GM18909 (cell line): ENCODE results near the gene RNF151.
"Not testable (repeated sequence)": the region's sequence is repeated elsewhere in the genome, so short reads cannot be mapped to it uniquely, and the experiment has no call there.

Experiments used
- ATAC-seq: cut with Tn5 transposase; IDR thresholded peaks from one replicate; pipeline ENCODE4 v1.9.1; 2021; ENCODE audit warnings: mild to moderate bottlenecking; ENCODE audit not compliant: unreplicated experiment, poor library complexity

Gene RNF151

DNA sequence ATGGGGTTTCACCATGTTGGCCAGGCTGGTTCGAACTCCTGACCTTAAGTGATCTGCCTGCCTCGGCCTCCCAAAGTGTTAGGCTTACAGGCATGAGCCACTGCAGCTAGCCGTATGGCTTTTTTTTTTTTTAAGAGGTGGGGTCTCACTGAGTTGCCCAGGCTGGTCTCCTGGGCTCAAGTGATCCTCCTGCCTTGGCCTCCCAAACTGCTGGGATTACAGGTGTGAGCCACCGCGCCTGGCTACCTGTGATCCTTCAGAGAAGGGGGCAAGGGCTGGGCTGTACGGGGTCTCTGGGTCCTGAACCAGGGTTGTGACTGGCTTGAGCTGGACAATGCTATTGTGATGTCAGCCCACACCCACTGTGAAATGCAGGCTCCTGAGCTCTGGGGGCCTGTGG is at the start of gene RNF151:
TSS of gene RNF151 (plus strand) at position 397 of the 400 bp plus-strand sequence. CDS start 26 bp downstream, outside the sequence.
- ATAC-seq = no peak

DNA sequence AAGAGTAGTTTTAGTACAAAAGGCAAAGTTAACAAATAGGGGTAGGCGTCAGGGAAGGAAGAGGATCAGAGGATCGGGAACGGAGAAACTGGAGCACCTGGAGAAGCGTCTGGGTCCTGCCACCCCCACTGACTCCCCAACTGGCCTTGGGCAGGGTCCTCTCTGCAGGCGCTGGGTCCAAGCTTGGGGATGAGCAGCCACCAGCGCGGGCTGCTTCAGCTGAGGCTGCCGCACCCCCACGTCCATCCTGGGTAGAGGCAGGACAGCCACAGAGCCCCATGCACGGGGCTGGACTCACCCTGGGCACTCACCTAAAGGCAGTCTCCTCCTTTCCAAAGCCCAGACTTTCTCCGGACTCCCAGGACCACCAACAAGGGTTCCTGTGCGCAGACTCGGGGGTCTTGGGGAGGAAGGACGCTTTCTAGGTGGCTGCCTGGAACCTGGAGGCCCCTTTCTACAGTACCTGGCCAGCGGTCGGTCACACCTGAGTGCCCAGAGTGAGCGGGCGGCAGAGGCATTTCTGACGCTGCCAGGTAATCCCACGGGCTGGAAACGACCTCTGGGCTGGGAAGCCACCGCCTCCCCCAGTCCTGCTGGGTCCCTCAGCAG is 49.5 kb upstream of the RNF151 start:
- ATAC-seq = no peak

- no peak for ATAC-seq
Measured at GRCh38 chr16:1917665-1918350, 48.8 kb upstream of the RNF151 start.

- ATAC-seq = no peak
Measured at GRCh38 chr16:1918351-1919326, 48.0 kb upstream of the RNF151 start, which contains the start of gene HS3ST6. Gene HS3ST6 (minus strand): TSS chr16:1918415. CDS start chr16:1918323, 92 bp downstream.

DNA sequence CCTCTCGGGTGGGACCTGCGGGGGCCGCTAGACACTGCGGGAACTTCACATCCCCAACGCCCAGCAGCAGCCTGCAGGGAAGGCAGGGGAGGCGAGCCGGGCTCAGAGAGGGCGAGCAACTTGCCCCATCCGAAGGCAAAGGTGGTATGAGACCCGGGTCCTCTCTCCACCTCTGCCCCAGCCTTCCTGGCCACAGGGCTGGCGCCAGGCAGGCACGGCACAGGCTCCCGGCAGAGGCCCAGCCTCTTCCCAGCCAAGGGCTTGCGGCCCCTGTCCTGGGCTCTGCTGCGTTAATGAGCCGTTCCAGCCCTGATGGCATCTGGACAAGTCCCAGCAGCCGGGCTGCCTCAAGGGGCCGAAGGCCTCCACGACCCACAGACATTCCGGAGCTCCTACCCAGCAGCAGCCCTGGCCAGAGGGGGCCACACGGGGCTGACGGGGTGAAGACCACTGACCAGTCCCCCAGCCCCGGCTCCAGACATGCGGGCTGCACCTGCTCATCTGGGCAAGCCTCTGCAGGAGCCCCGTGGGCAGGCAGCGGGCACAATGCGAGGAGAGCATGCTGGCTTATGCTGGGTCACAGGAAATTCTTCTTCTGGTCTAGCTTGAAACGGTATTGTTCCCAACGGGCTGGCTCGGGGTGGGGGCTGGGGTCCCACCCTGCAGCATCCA is 47.2 kb upstream of the RNF151 start:
- ATAC-seq = no peak

GRCh38 chr16:1920122-1920521 is 46.5 kb upstream of the RNF151 start:
- not testable (repeated sequence) for ATAC-seq

- no peak for ATAC-seq
Measured at GRCh38 chr16:1920727-1921171, 45.9 kb upstream of the RNF151 start.

DNA sequence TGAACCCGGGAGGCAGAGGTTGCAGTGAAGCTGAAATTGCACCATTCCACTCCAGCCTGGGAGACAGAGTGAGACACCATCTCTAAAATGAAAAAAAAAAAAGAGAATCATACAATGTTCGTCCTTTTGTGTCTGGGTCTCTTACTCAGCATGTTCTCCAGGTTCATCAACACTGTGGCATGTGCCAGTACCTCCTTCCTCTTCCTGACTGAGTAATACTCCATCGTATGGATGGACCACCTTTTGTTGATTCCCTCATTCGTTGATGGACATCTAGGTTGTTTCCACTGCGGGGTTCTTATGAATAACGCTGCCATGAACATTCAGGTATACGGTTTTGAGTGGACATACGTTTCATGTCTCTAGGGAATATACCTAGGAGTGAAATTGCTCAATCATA is 44.3 kb upstream of the RNF151 start:
- no peak for ATAC-seq

DNA sequence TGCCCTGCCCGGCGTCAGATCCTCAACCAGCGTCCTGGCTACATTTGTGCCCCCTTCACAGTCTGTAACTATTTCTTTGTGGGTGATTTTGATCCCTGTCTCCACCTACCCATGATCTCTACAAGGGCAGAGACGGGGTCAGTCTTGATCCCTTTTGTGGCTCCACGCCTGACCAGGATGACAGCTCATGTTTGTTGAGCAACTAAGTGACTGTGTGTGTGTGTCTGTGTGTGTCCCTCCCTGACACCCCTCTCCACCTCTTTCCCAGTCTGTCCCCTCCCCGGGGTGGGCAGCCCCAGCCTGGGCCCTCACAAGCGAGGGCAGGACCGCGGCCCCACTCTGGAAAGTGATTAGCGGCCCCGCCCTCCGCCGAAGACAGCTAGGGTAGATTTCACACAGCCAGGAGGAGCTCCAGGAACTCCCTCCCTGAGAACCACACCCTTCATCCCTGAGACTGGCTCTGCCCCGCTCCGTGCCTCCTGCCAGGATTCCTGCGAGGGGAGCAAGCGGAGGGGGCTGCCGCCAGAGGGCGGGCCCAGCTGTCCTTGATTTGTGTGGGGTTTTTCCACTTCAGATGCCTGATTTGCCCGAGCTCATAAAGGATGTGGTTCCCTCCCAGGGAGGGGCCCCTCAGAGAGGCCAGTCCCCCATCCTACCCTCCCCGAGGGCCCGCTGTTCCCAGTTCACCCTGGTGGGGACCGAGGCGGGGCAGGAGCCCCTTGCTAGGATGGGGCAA is 43.2 kb upstream of the RNF151 start:
- ATAC-seq = no peak

DNA sequence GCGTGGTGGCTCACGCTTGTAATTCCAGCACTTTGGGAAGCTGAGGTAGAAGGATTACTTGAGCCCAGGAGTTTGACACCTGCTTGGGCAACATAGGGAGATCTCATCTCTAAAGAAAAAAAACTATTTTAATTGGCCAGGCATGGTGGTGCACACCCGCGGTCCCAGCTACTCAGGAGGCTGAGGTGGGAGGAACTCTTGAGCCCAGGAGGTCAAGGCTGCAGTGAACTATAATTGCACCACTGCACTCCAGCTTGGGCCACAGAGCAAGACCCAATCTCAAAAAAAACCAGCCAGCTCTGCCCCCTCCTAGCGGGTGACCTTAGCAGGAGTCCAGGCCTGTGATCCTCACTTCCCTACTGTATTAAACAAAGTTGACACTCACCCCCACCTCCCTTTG is 42.6 kb upstream of the RNF151 start:
- no peak for ATAC-seq

DNA sequence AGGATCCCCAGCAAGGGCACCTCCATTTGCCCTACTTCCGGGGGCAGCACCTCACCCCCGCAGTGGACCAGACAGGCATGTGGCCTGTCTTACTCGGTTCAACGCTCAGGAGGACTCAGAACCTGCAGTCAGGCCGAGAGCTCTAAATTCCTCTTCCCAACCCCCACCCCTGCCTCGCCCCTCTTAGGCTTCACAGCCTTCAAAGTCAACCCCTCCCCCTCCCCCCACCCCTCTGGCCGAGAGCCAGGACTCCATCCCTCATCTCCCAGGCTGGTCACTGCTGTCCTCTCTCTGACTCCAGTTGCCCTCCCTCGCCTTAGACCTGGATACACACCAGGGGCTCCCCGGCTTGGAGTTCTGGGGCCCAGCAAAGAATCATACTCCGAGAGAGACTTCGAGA is 40.4 kb upstream of the RNF151 start:
- no peak for ATAC-seq

DNA sequence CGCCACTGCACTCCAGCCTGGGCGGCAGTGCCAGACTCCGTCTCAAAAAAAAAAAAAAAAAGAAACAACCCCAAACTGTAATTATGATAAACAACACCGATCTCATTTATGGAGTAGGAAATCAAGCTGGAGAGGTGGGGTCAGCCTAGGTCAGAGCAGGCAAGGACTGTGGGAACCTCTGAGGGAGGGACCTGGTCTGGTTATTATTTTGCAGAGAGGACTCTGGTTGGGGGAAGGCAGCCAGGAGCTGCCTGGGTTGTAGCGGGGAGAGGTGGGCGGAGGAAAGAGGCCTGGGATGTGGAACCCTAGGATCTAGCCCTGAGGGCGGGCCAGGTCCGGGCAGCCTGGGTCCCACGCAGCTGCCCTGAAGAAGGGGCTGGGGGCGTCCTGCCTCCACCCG is 37.6 kb upstream of the RNF151 start:
- ATAC-seq = no peak

DNA sequence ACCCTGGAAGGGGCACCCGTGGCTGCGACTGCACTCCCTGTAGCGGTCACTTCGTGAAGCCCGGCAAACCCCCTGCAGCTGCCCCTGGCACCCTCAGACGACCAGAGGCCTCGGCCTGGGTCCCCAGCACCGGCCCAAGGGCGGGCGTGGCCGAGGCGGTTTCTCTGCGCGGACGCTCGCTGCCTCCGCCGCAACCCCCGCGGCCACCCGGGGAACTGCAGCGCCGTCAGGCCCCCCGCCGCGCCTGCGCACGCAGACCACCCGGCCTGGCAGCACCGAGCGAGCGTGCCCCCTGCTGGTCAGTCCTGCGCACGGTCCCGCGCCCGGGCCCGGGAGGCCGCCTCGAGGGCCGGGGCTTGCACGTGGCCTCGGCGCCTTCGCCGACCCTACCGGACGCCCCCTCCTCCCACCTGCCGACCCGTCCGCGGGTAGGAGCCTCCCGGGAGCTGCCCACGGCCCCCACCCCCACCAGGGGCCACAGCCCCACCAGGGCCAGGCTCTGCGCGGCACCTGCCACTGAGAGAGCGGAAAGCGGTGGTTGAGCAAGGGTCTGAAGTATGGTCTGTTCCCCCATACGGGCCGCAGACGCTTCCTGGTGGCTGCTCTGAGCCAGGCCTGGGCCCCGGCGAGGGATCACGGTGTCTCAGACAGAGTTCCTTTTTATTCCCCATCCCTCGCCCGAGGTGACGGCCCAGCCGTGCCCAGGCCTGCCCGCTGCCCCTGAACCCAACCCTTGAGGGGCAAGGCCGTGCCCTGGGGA is 36.9 kb upstream of the RNF151 start:
- ATAC-seq = peak; percentile 90

DNA sequence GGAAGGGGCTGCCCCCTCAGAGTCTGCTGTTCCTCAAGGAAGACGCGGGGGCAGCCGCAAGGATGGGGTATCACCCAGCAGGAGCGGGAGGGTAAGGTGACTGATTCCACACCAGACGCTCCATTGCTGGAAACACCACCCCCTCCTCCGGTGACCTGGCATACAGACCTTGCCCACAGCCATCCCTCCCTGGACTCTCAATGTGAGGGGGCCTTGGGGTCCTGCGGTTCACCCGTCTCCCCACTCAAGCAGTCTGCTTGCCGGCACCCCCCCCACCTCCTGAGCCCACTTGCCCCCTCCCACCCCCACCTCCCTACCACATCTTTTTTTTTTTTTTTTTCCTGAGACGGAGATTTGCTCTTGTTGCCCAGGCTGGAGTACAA is 36.3 kb upstream of the RNF151 start:
- ATAC-seq = no peak

DNA sequence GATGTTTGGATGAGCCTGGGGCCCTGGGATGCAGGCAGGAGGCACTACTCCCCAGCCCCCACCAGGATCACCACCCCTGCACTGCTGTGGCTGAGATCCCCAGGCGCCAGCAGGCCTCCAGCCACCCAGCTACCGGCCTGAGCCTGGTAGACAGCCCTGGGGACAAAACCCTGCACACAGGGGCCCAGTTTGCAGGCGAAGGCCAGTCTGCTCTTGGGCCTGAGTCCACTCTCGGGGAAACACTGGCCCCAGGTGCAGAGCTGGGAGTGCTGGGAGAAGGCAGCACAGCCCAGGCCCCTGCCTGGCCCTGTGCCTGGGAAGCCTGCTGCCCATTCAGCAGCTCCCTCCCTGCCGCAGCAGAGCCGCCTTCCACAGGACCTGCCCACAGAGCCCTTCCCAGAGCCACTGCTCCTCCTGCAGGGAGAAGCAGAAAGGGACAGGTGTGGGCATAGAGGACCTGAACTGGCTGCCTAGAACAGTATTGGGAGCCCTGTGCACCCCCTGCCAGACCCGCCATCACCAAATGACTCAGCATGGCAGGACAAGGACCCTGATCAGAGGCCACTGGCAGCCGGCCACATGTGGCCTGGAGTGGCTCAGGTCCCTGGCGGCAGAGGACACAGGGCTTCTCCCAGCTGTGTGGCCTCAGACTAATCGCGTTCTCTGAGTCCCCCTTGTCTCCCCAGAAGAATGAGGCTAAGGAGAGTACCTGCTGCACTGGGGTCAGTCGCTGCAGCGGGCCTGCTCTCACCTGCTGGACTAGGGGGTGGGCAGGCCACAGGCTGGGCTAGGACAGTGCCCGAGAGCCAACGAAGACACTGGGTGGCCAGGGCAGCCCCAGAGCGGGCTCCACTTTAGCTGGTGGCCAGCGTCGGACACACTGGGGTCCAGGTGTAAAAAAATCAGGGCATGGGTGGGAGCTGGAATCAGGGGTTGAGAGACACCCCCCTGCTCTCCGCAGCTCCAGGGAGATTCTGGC is 34.3 kb upstream of the RNF151 start:
- ATAC-seq = no peak

GRCh38 chr16:1933097-1933661 is 33.5 kb upstream of the RNF151 start:
- ATAC-seq = no peak

DNA sequence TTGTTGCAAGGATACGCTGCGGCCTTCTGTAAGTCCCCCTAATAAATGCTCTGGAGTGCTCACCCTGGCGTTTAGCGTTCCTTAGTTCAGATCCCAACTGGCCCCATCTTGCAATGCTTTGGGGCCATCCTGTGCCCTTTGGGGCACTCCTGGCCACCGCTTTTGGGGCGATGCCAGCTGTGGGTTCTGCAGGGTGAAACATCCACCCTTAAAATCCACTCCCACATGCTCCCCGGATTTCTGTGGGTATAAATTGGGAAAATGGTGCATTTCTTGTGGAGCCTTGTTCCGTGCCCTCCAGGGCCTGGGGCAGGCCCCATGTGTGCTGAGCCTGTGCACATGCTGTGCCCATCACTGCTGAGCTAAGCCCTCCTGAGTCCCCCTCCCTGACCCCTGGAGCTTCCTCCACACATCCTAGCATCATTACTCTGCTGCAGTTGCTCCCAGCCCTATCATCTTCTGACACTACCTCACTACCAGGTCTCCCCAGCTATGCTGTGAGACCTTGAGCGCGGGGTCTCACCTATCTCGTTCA is 29.6 kb upstream of the RNF151 start:
- ATAC-seq = no peak
